IPS DF 4.7 (cell line): ENCODE measurements around the gene TOP2A.

Experiments
- DNase-seq: peaks from one replicate; pipeline ENCODE4 v3.0.0-alpha.2; 2013; ENCODE audit warnings: low spot score; ENCODE audit errors: extremely low read depth

Gene TOP2A

GRCh38 chr17:40417609-40418427 lies at the start of gene TOP2A:
TOP2A (minus strand) TSS chr17:40417896; CDS start chr17:40417791, 105 bp downstream.
- DNase-seq: peak; percentile 100

GRCh38 chr17:40467281-40467867 lies 49.7 kb upstream of the TOP2A start:
- DNase-seq: no peak

GRCh38 chr17:40466298-40466971 lies 48.7 kb upstream of the TOP2A start:
- DNase-seq: no peak

GRCh38 chr17:40464392-40464855 lies 46.7 kb upstream of the TOP2A start:
- DNase-seq: no peak

- DNase-seq: no peak
Measured at GRCh38 chr17:40463122-40463550, 45.4 kb upstream of the TOP2A start.

- no peak for DNase-seq
Measured at GRCh38 chr17:40462343-40463121, 44.8 kb upstream of the TOP2A start.

GRCh38 chr17:40461732-40462342 lies 44.1 kb upstream of the TOP2A start:
- DNase-seq: no peak

GRCh38 chr17:40460968-40461731 lies 43.5 kb upstream of the TOP2A start:
- no peak for DNase-seq

- no peak for DNase-seq
Measured at GRCh38 chr17:40460604-40460967, 42.9 kb upstream of the TOP2A start.

- DNase-seq: no peak
Measured at GRCh38 chr17:40459636-40460603, 42.2 kb upstream of the TOP2A start.

- DNase-seq: no peak
Measured at GRCh38 chr17:40458851-40459482, 41.3 kb upstream of the TOP2A start.

- DNase-seq: no peak
Measured at GRCh38 chr17:40457964-40458791, 40.5 kb upstream of the TOP2A start.

GRCh38 chr17:40457369-40457768 lies 39.7 kb upstream of the TOP2A start:
- DNase-seq: no peak

- DNase-seq: no peak
Measured at GRCh38 chr17:40456396-40456951, 38.8 kb upstream of the TOP2A start.

GRCh38 chr17:40454613-40454995 lies 36.9 kb upstream of the TOP2A start:
- DNase-seq: no peak

GRCh38 chr17:40453881-40454612 lies 36.4 kb upstream of the TOP2A start:
- DNase-seq: no peak

GRCh38 chr17:40452921-40453378 lies 35.3 kb upstream of the TOP2A start:
- DNase-seq: no peak
